GM23338 (cell line): ENCODE results near the gene TMEM201. TPM values are rescaled to one million over a fixed set of nuclear protein-coding genes. Genes with fewer than 3 reads are reported as not detected.

ENCODE experiments used
- CREB1 ChIP-seq: fragments of 250-450 bp; sonication (Bioruptor Pico); IDR thresholded peaks from 2 replicates; pipeline ENCODE4 v1.5.0; 2020; ENCODE audit warnings: low read depth, mild to moderate bottlenecking, moderate library complexity
- EZH2 ChIP-seq: fragments of 200-600 bp; sonication (generic); IDR thresholded peaks from one replicate; pipeline ENCODE4 v1.8.0; 2017; ENCODE audit warnings: antibody characterized with exemption, mild to moderate bottlenecking, low read depth; ENCODE audit not compliant: unreplicated experiment
- JUNB ChIP-seq: IDR thresholded peaks from one replicate; pipeline ENCODE4 v1.6.1; 2016; ENCODE audit warnings: antibody characterized with exemption; ENCODE audit not compliant: unreplicated experiment
- NANOG ChIP-seq: IDR thresholded peaks from 2 replicates; pipeline ENCODE4 v1.6.1; 2016; ENCODE audit warnings: antibody characterized with exemption, borderline replicate concordance
- POLR2AphosphoS5 ChIP-seq: IDR thresholded peaks from 2 replicates; pipeline ENCODE4 v1.6.1; 2016; ENCODE audit warnings: antibody characterized with exemption, low read depth
- STAT1 ChIP-seq: IDR thresholded peaks from one replicate; pipeline ENCODE4 v1.6.1; 2016; ENCODE audit warnings: antibody characterized with exemption; ENCODE audit not compliant: unreplicated experiment
- polyA plus RNA-seq: library from polyadenylated mRNA; unstranded; fragments of >200 nt; fragmentation: Nextera tagmentation; extraction: Ambion mirVana; gene quantifications from 2 replicates; pipeline ENCODE4 v1.2.1, GENCODE V29; 2016
- total RNA-seq: library from RNA; depleted of rRNA; stranded (reverse); fragments of >200 nt; shearing (Covaris generic); gene quantifications from 2 replicates; pipeline ENCODE4 v1.2.3, GENCODE V29; 2014
- TF ChIP-seq, protein P1 (sequence below): IDR thresholded peaks from one replicate; pipeline ENCODE4 v1.6.1; 2018; ENCODE audit warnings: antibody characterized with exemption; ENCODE audit not compliant: unreplicated experiment
- TF ChIP-seq, protein P2 (sequence below): fragments of 250-450 bp; sonication (Bioruptor Pico); IDR thresholded peaks from 2 replicates; pipeline ENCODE4 v1.5.0; 2020; ENCODE audit warnings: mild to moderate bottlenecking, moderate library complexity

Gene TMEM201
- total and polyA plus RNA-seq, 2 experiments from 2014 or later = 11.6 to 27.2 TPM

DNA sequence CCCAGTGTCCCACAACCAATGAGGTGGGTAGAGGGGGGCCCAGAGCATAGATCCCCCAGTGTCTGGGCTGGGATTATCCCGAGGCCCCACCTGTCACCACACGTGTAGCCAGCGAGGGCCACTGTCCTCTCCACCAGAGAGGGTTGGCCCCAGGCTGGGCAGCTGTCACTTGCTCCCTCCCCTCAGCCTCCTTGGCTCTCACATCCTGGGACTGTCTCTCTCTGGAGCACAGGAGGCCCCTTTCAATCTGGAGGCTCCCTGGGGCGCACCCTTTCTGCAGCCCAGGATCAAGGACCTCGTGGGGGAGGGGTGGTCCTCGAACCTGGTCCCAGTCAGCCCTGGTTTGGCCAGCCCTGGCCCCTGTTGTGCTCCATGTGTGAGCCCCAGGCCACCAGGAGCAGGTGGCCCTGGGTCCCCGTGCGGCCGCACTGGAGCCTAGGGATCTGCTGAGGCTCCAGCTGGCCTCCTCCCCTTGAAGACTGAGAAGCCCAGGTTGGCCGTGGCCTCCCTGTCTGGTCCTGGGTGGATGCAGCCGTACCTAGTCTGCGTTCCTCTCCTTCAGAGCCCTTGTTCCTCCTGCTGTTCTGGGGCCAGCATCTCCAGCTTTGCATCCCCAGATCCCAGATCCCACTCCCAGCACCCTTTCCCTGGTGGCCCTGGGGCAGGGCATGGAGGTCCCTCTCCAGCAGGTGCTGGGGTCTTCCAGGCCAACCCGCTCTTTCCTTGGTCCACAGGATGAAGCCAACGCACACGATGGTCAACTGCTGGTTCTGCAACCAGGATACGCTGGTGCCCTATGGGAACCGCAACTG, 6.7 kb downstream of the TMEM201 start (continued):
- TF ChIP-seq, protein P1, sequence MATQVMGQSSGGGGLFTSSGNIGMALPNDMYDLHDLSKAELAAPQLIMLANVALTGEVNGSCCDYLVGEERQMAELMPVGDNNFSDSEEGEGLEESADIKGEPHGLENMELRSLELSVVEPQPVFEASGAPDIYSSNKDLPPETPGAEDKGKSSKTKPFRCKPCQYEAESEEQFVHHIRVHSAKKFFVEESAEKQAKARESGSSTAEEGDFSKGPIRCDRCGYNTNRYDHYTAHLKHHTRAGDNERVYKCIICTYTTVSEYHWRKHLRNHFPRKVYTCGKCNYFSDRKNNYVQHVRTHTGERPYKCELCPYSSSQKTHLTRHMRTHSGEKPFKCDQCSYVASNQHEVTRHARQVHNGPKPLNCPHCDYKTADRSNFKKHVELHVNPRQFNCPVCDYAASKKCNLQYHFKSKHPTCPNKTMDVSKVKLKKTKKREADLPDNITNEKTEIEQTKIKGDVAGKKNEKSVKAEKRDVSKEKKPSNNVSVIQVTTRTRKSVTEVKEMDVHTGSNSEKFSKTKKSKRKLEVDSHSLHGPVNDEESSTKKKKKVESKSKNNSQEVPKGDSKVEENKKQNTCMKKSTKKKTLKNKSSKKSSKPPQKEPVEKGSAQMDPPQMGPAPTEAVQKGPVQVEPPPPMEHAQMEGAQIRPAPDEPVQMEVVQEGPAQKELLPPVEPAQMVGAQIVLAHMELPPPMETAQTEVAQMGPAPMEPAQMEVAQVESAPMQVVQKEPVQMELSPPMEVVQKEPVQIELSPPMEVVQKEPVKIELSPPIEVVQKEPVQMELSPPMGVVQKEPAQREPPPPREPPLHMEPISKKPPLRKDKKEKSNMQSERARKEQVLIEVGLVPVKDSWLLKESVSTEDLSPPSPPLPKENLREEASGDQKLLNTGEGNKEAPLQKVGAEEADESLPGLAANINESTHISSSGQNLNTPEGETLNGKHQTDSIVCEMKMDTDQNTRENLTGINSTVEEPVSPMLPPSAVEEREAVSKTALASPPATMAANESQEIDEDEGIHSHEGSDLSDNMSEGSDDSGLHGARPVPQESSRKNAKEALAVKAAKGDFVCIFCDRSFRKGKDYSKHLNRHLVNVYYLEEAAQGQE = no peak
- TF ChIP-seq STAT1 (no peak), EZH2 (no peak), NANOG (no peak), JUNB (no peak), POLR2AphosphoS5 (no peak), CREB1 (CRISPR knock-in tag) (no peak)
- TF ChIP-seq, protein P2, sequence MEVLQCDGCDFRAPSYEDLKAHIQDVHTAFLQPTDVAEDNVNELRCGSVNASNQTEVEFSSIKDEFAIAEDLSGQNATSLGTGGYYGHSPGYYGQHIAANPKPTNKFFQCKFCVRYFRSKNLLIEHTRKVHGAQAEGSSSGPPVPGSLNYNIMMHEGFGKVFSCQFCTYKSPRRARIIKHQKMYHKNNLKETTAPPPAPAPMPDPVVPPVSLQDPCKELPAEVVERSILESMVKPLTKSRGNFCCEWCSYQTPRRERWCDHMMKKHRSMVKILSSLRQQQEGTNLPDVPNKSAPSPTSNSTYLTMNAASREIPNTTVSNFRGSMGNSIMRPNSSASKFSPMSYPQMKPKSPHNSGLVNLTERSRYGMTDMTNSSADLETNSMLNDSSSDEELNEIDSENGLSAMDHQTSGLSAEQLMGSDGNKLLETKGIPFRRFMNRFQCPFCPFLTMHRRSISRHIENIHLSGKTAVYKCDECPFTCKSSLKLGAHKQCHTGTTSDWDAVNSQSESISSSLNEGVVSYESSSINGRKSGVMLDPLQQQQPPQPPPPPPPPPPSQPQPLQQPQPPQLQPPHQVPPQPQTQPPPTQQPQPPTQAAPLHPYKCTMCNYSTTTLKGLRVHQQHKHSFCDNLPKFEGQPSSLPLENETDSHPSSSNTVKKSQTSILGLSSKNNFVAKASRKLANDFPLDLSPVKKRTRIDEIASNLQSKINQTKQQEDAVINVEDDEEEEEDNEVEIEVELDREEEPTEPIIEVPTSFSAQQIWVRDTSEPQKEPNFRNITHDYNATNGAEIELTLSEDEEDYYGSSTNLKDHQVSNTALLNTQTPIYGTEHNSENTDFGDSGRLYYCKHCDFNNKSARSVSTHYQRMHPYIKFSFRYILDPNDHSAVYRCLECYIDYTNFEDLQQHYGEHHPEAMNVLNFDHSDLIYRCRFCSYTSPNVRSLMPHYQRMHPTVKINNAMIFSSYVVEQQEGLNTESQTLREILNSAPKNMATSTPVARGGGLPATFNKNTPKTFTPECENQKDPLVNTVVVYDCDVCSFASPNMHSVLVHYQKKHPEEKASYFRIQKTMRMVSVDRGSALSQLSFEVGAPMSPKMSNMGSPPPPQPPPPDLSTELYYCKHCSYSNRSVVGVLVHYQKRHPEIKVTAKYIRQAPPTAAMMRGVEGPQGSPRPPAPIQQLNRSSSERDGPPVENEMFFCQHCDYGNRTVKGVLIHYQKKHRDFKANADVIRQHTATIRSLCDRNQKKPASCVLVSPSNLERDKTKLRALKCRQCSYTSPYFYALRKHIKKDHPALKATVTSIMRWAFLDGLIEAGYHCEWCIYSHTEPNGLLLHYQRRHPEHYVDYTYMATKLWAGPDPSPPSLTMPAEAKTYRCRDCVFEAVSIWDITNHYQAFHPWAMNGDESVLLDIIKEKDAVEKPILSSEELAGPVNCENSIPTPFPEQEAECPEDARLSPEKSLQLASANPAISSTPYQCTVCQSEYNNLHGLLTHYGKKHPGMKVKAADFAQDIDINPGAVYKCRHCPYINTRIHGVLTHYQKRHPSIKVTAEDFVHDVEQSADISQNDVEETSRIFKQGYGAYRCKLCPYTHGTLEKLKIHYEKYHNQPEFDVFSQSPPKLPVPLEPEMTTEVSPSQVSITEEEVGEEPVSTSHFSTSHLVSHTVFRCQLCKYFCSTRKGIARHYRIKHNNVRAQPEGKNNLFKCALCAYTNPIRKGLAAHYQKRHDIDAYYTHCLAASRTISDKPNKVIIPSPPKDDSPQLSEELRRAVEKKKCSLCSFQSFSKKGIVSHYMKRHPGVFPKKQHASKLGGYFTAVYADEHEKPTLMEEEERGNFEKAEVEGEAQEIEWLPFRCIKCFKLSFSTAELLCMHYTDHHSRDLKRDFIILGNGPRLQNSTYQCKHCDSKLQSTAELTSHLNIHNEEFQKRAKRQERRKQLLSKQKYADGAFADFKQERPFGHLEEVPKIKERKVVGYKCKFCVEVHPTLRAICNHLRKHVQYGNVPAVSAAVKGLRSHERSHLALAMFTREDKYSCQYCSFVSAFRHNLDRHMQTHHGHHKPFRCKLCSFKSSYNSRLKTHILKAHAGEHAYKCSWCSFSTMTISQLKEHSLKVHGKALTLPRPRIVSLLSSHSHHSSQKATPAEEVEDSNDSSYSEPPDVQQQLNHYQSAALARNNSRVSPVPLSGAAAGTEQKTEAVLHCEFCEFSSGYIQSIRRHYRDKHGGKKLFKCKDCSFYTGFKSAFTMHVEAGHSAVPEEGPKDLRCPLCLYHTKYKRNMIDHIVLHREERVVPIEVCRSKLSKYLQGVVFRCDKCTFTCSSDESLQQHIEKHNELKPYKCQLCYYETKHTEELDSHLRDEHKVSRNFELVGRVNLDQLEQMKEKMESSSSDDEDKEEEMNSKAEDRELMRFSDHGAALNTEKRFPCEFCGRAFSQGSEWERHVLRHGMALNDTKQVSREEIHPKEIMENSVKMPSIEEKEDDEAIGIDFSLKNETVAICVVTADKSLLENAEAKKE (CRISPR knock-in tag) = no peak
